ENCODE results near the gene NDUFAF8. TPM values are rescaled to one million over a fixed set of nuclear protein-coding genes. Genes with fewer than 3 reads are reported as not detected.

NDUFAF8 gene
- total and polyA plus RNA-seq, 10 of the 15 experiments (the other 5 are each of a cell fraction or from before 2014, with no cell fraction given) = 22.0 to 307 (median 106) TPM

DNA sequence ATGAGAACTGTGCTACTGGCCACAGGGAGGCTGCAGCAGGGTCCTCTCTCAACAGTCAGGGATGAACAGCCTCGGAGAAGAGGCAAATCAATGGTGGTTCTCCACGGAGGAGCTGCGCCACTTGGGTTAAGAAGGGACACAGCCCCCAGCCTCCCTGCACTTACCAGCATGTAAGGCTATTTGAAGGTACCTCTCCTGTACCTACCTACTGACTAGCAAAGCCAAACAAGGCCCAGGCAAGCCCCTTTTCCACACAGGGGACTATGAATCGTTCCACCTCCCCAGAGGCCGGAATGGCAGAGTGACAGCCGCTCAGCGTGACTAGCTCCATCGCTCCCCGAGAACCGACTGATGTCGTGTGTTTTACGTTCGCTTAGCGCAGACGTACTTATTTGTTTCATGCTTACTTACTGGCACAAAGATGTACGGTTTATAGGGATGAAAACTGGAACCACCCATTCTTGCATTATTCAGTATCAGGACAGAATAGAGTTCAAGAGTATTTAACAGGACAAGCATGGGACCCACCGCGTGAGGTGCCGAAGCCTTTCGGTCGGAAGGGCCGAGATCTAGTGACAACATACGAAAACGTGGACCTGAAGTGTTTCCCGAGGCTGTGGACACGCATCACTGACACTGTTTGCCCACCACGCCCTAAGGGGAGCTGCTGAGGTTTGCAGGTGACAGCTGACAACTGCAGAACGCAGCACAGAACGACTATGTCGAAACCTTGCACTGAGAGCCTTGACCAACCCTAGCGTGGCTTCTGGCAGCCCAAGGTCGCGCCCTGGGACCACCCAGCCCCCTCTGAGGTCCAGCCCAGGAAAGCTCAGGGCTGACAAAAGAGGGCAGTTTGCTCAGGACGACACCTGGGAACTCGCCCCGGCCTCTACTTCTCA is 1.3 kb upstream of the NDUFAF8 start:
- peak overlapping the region; percentile 35 for H3K27ac ChIP-seq (ENCODE audit: control insufficient read depth, insufficient read depth)
- ChIA-PET CTCF (interaction anchor here (1.1 to 3.1 kb wide), 4 partner anchors 8 to 95 kb away, joined by 3 to 17 read pairs (median 4); partner anchors contain the start of gene CEP131), SMC1A (ENCODE audit: uncharacterized antibody, unreplicated experiment) (interaction anchor here (1.2 to 2.2 kb wide), 2 partner anchors 8 to 95 kb away, joined by 3 to 7 read pairs; no protein-coding TSS in a partner anchor), RAD21 (ENCODE audit: unreplicated experiment) (interaction anchor here (0.7 to 1.5 kb wide), 2 partner anchors 11 to 247 kb away, joined by 3 to 7 read pairs; no protein-coding TSS in a partner anchor), POLR2A (interaction anchor here (1.4 to 1.8 kb wide), 2 partner anchors 9 to 15 kb away, joined by 7 to 18 read pairs; partner anchors contain the start of gene CEP131)
- no peaks in the 10 kb centered on the region for H3K27me3 ChIP-seq (replicated peaks in 1 of 2; ENCODE audit: control insufficient read depth in 2 of 2, insufficient read depth in 2 of 2, low read length in 1 of 2)
- peak; percentile 79 for TF ChIP-seq BCL3 (IDR thresholded peaks at IDR 0.05; ENCODE audit: borderline replicate concordance, insufficient read depth, low read depth, low read length, poor library complexity, severe bottlenecking)
- no peak for TF ChIP-seq PRDM15 (CRISPR knock-in tag; IDR thresholded peaks at IDR 0.05)
- peak; percentile 55; the same call in 1 of the 2 replicates for TF ChIP-seq PAX5 (IDR thresholded peaks at IDR 0.05; ENCODE audit: borderline replicate concordance, low read depth, low read length)
- TF ChIP-seq ZNF384 (IDR thresholded peaks at IDR 0.05; ENCODE audit: borderline replicate concordance, low read depth, low read length) = no peak
- peak; percentile 68 for TF ChIP-seq PBX3 (IDR thresholded peaks at IDR 0.05; ENCODE audit: insufficient replicate concordance, low read depth, low read length)
- TSS peak; percentile 78 for BruUV-seq (replicated peaks)
- WGBS (ENCODE audit: insufficient coverage, insufficient replicate concordance, low lambda C conversion rate, missing lambda C conversion rate) = 42% methylated on average over 36 of the region's 36 CpGs
- H3K4me3 ChIP-seq = peak overlapping the region; percentile 82
- no peaks in the 10 kb centered on the region for H3K9me3 ChIP-seq (replicated peaks; ENCODE audit: control insufficient read depth, insufficient read depth, low read length)
- in situ Hi-C loops (cut with MboI) = loop anchor here (25.0 kb wide), 1 partner anchor 226 kb away; no protein-coding TSS in a partner anchor
- H3K9ac ChIP-seq (ENCODE audit: control insufficient read depth, insufficient read depth, low read length) = peak overlapping the region; percentile 79
- ATAC-seq = no peak
- intact Hi-C loops (cut with micrococcal nuclease; ENCODE audit: unreplicated experiment) = no loop called here
- DNase-seq (ENCODE audit: low read depth, low spot score) = no peak
- H4K20me1 ChIP-seq (ENCODE audit: control insufficient read depth, insufficient read depth) = no peaks in the 10 kb centered on the region
- H3K36me3 ChIP-seq (ENCODE audit: control insufficient read depth in 2 of 2, insufficient read depth in 2 of 2, low read length in 1 of 2) = peaks cover 0 to 2% of the 10 kb centered on the region in 2 experiments; a peak in 2 of 4 replicates
- H3K4me2 ChIP-seq (ENCODE audit: control insufficient read depth, insufficient read depth) = peak overlapping the region; percentile 94
- no peak for FAIRE-seq
- H3K79me2 ChIP-seq (ENCODE audit: control insufficient read depth, insufficient read depth, low read length) = peaks cover 39% of the 10 kb centered on the region
- H3K4me1 ChIP-seq (ENCODE audit: control insufficient read depth, insufficient read depth, low read length) = peaks cover 12% of the 10 kb centered on the region
- no peak overlapping the region; the same call in 1 of the 2 replicates for H2AFZ ChIP-seq (ENCODE audit: control insufficient read depth, low read depth, low read length)

Data from GM12878 (cell line).